HEK293 (cell line): Measurements from ENCODE around the gene MUC5B.

Experiments used
- CTCF ChIA-PET: fragments of 350-600 bp; formaldehyde crosslinking; extraction: SDS; loops from one replicate; lab custom pipeline; 2021; ENCODE audit warnings: antibody characterized with exemption; lab: Yijun Ruan, JAX
- POLR2A ChIA-PET: fragments of 300-600 bp; formaldehyde crosslinking; extraction: SDS; loops from one replicate; lab custom pipeline; 2020; ENCODE audit warnings: antibody characterized with exemption, inconsistent platforms; lab: Yijun Ruan, JAX
- H3K27ac ChIP-seq: fragments of 200-500 bp; sonication (Bioruptor generic); 2 replicates; pipeline ENCODE4 v1.5.1; 2014; ENCODE audit warnings: low read depth, low read length, control low read depth, inconsistent platforms; ENCODE audit errors: extremely low read depth
- H3K36me3 ChIP-seq, 2 experiments: fragments of 200-500 bp in 1 of 2; sonication (Bioruptor generic) in 1 of 2; 1 replicate in 1 of 2; 2 replicates in 1 of 2; pipeline ENCODE4 v1.5.1; 2014 to 2017; ENCODE audit warnings: inconsistent platforms in 2 of 2, low read length in 2 of 2; ENCODE audit not compliant: control insufficient read depth in 2 of 2, insufficient read depth in 1 of 2
- H3K4me1 ChIP-seq: fragments of 200-500 bp; sonication (Bioruptor generic); 2 replicates; pipeline ENCODE4 v1.5.1; 2014; ENCODE audit warnings: mild to moderate bottlenecking, low read length, inconsistent platforms; ENCODE audit not compliant: control insufficient read depth, insufficient read depth
- H3K4me3 ChIP-seq: 2 replicates; pipeline ENCODE4 v1.5.1; 2011; ENCODE audit warnings: low read depth, mild to moderate bottlenecking, control low read depth, low read length, moderate library complexity
- H3K9me3 ChIP-seq: fragments of 200-500 bp; sonication (Bioruptor generic); 2 replicates; pipeline ENCODE4 v1.5.1; 2014; ENCODE audit warnings: low read depth, low read length, inconsistent platforms; ENCODE audit not compliant: control insufficient read depth, insufficient read depth
- FEZF1 ChIP-seq: fragments of 450-650 bp; formaldehyde crosslinking; IDR thresholded peaks from 2 replicates; pipeline ENCODE4 v1.5.1; 2016; ENCODE audit warnings: missing biosample characterization, missing genetic modification characterization
- GLI2 ChIP-seq: fragments of 450-650 bp; formaldehyde crosslinking; IDR thresholded peaks from 2 replicates; pipeline ENCODE4; 2017; ENCODE audit warnings: missing biosample characterization, missing genetic modification characterization, low read depth, borderline replicate concordance
- HOXA7 ChIP-seq: sonication (generic); formaldehyde crosslinking; IDR thresholded peaks from 2 replicates; pipeline ENCODE4 v1.8.1; 2022; ENCODE audit warnings: missing genetic modification reagents, borderline replicate concordance
- MEIS1 ChIP-seq: sonication (generic); formaldehyde crosslinking; IDR thresholded peaks from 2 replicates; pipeline ENCODE4 v1.8.1; 2022; ENCODE audit warnings: missing genetic modification reagents, mild to moderate bottlenecking, borderline replicate concordance
- OSR2 ChIP-seq: fragments of 450-650 bp; formaldehyde crosslinking; IDR thresholded peaks from 2 replicates; pipeline ENCODE4 v1.5.1; 2016; ENCODE audit warnings: missing biosample characterization, missing genetic modification characterization
- PRDM1 ChIP-seq: fragments of 450-650 bp; formaldehyde crosslinking; IDR thresholded peaks from 2 replicates; pipeline ENCODE4; 2016; ENCODE audit warnings: missing biosample characterization, missing genetic modification characterization
- SCRT1 ChIP-seq: fragments of 450-650 bp; formaldehyde crosslinking; IDR thresholded peaks from 2 replicates; pipeline ENCODE4 v1.5.1; 2016; ENCODE audit warnings: missing biosample characterization, missing genetic modification characterization, borderline replicate concordance
- YY1 ChIP-seq: fragments of 450-650 bp; formaldehyde crosslinking; IDR thresholded peaks from 2 replicates; pipeline ENCODE4 v1.5.1; 2018; ENCODE audit warnings: missing biosample characterization, missing genetic modification characterization
- ZBTB21 ChIP-seq: fragments of 450-650 bp; formaldehyde crosslinking; IDR thresholded peaks from 2 replicates; pipeline ENCODE4 v1.5.1; 2017; ENCODE audit warnings: missing biosample characterization, missing genetic modification characterization
- ZNF223 ChIP-seq: fragments of 450-650 bp; formaldehyde crosslinking; IDR thresholded peaks from 2 replicates; pipeline ENCODE4 v1.5.1; 2016; ENCODE audit warnings: missing biosample characterization, missing genetic modification characterization
- ZNF311 ChIP-seq: fragments of 450-650 bp; formaldehyde crosslinking; IDR thresholded peaks from 2 replicates; pipeline ENCODE4 v1.5.1; 2017; ENCODE audit warnings: missing biosample characterization, missing genetic modification characterization, borderline replicate concordance
- ZNF416 ChIP-seq: fragments of 450-650 bp; formaldehyde crosslinking; IDR thresholded peaks from 2 replicates; pipeline ENCODE4 v1.5.1; 2016; ENCODE audit warnings: missing biosample characterization, missing genetic modification characterization
- ZNF510 ChIP-seq: fragments of 450-650 bp; formaldehyde crosslinking; IDR thresholded peaks from 2 replicates; pipeline ENCODE4 v1.5.1; 2018; ENCODE audit warnings: mild to moderate bottlenecking, missing genetic modification characterization, missing biosample characterization; ENCODE audit not compliant: insufficient replicate concordance
- ZNF558 ChIP-seq: fragments of 450-650 bp; formaldehyde crosslinking; IDR thresholded peaks from 2 replicates; pipeline ENCODE4 v1.5.1; 2016; ENCODE audit warnings: missing biosample characterization, missing genetic modification characterization
- TF ChIP-seq, protein P1 (sequence below): fragments of 450-650 bp; formaldehyde crosslinking; IDR thresholded peaks from 2 replicates; pipeline ENCODE4 v1.5.1; 2016; ENCODE audit warnings: missing biosample characterization, missing genetic modification characterization
- TF ChIP-seq, protein P2 (sequence below): fragments of 450-650 bp; formaldehyde crosslinking; IDR thresholded peaks from 2 replicates; pipeline ENCODE4 v1.5.1; 2017; ENCODE audit warnings: missing biosample characterization, missing genetic modification characterization
- TF ChIP-seq, protein P3 (sequence below): fragments of 450-650 bp; formaldehyde crosslinking; IDR thresholded peaks from 2 replicates; pipeline ENCODE4 v1.5.1; 2017; ENCODE audit warnings: missing biosample characterization, missing genetic modification characterization
- TF ChIP-seq, protein P4 (sequence below): fragments of 450-650 bp; formaldehyde crosslinking; IDR thresholded peaks from 2 replicates; pipeline ENCODE4 v1.5.1; 2016; ENCODE audit warnings: missing biosample characterization, missing genetic modification characterization, borderline replicate concordance
- TF ChIP-seq, protein P5 (sequence below): fragments of 450-650 bp; formaldehyde crosslinking; IDR thresholded peaks from 2 replicates; pipeline ENCODE4 v1.5.1; 2016; ENCODE audit warnings: missing biosample characterization, missing genetic modification characterization
- TF ChIP-seq, protein P6 (sequence below): fragments of 450-650 bp; formaldehyde crosslinking; IDR thresholded peaks from 2 replicates; pipeline ENCODE4 v1.5.1; 2017; ENCODE audit warnings: missing biosample characterization, missing genetic modification characterization

MUC5B gene

DNA sequence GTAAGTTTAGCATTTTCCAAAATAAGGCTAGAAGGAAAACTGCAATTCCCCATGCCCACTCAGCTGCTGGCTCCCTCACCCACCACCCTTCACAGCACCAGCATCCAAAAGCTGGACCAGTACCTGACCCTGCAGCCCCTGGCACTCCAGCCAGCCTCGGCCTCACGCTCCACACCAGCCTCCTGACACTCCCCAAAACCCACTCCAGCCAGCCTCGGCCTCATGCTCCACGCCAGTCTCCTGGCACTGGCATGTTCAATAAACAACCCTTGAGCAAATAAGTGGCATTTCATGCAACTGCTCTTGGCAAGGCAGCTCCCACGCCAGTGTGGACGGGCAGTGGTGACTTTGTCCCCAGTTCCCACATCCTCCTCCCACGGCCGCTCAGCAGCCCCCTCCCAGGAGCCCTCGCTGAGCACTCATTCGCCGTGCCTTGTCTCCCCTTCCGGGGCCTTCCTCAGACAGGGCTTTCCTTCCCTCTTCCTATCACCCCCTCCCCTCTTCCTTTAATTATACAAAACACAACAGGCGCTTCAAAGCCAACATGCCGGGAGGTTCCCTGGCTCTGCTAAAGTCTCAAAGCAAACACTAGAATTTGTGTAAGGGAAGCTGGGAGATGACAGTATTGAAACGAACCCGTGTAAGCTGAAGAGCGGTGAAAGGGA is 79.7 kb downstream of the MUC5B start (continued):
- TF ChIP-seq, protein P1, sequence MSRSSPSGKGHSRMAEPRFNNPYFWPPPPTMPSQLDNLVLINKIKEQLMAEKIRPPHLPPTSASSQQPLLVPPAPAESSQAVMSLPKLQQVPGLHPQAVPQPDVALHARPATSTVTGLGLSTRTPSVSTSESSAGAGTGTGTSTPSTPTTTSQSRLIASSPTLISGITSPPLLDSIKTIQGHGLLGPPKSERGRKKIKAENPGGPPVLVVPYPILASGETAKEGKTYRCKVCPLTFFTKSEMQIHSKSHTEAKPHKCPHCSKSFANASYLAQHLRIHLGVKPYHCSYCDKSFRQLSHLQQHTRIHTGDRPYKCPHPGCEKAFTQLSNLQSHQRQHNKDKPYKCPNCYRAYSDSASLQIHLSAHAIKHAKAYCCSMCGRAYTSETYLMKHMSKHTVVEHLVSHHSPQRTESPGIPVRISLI (tag by site-specific recombination): no peak
- TF ChIP-seq ZBTB21 (no peak), YY1 (tag by site-specific recombination) (no peak), MEIS1 (CRISPR knock-in tag) (no peak), PRDM1 (tag by site-specific recombination) (no peak), ZNF510 (tag by site-specific recombination) (no peak), OSR2 (no peak), GLI2 (tag by site-specific recombination) (no peak), ZNF311 (no peak), HOXA7 (no peak)
- TF ChIP-seq, protein P2, sequence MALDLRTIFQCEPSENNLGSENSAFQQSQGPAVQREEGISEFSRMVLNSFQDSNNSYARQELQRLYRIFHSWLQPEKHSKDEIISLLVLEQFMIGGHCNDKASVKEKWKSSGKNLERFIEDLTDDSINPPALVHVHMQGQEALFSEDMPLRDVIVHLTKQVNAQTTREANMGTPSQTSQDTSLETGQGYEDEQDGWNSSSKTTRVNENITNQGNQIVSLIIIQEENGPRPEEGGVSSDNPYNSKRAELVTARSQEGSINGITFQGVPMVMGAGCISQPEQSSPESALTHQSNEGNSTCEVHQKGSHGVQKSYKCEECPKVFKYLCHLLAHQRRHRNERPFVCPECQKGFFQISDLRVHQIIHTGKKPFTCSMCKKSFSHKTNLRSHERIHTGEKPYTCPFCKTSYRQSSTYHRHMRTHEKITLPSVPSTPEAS (tag by site-specific recombination): no peak

DNA sequence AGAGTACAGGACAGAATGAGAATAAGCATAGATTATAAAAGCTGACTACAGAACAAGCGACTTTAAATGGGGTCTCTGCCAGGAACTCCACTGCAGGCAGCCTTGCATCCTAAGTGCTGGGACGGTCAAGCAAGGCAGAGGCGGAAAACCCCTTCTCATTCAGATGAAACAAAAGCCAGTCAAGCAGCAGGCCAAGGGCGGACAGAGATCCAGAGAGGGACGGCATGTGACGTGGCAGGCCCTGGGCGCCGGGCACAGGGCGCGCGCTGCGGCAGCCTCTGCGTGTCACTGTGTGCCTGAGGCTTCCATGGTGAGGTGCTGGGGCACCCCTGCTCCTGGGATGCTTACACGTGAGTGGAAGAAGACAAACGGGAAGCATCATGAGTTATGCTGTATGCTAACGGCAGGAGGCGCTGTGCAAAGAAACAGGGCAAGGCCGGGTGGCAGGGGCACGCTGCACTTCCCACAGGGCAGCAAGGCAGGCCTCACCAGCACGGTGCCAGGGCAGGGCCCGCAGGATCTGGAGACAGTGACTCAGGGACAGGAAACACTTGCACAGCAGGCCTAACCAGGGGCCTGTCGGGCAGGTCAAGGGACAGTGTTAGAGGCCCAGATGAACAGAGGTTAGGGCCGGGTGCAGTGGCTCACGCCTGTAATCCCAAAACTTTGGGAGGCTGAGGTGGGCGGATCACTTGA is 80.4 kb downstream of the MUC5B start:
- TF ChIP-seq ZNF416: no peak
- TF ChIP-seq, protein P3, sequence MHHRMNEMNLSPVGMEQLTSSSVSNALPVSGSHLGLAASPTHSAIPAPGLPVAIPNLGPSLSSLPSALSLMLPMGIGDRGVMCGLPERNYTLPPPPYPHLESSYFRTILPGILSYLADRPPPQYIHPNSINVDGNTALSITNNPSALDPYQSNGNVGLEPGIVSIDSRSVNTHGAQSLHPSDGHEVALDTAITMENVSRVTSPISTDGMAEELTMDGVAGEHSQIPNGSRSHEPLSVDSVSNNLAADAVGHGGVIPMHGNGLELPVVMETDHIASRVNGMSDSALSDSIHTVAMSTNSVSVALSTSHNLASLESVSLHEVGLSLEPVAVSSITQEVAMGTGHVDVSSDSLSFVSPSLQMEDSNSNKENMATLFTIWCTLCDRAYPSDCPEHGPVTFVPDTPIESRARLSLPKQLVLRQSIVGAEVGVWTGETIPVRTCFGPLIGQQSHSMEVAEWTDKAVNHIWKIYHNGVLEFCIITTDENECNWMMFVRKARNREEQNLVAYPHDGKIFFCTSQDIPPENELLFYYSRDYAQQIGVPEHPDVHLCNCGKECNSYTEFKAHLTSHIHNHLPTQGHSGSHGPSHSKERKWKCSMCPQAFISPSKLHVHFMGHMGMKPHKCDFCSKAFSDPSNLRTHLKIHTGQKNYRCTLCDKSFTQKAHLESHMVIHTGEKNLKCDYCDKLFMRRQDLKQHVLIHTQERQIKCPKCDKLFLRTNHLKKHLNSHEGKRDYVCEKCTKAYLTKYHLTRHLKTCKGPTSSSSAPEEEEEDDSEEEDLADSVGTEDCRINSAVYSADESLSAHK: no peak
- TF ChIP-seq ZNF223 (tag by site-specific recombination): no peak
- no peak for TF ChIP-seq ZNF558 (tag by site-specific recombination)
- TF ChIP-seq, protein P4, sequence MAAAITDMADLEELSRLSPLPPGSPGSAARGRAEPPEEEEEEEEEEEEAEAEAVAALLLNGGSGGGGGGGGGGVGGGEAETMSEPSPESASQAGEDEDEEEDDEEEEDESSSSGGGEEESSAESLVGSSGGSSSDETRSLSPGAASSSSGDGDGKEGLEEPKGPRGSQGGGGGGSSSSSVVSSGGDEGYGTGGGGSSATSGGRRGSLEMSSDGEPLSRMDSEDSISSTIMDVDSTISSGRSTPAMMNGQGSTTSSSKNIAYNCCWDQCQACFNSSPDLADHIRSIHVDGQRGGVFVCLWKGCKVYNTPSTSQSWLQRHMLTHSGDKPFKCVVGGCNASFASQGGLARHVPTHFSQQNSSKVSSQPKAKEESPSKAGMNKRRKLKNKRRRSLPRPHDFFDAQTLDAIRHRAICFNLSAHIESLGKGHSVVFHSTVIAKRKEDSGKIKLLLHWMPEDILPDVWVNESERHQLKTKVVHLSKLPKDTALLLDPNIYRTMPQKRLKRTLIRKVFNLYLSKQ (tag by site-specific recombination): no peak
- TF ChIP-seq, protein P5, sequence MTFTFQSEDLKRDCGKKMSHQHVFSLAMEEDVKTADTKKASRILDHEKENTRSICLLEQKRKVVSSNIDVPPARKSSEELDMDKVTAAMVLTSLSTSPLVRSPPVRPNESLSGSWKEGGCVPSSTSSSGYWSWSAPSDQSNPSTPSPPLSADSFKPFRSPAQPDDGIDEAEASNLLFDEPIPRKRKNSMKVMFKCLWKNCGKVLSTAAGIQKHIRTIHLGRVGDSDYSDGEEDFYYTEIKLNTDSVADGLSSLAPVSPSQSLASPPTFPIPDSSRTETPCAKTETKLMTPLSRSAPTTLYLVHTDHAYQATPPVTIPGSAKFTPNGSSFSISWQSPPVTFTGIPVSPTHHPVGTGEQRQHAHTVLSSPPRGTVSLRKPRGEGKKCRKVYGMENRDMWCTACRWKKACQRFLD (tag by site-specific recombination): no peak
- TF ChIP-seq ZNF510 (tag by site-specific recombination): no peak
- TF ChIP-seq FEZF1 (tag by site-specific recombination): no peak
- TF ChIP-seq, protein P6, sequence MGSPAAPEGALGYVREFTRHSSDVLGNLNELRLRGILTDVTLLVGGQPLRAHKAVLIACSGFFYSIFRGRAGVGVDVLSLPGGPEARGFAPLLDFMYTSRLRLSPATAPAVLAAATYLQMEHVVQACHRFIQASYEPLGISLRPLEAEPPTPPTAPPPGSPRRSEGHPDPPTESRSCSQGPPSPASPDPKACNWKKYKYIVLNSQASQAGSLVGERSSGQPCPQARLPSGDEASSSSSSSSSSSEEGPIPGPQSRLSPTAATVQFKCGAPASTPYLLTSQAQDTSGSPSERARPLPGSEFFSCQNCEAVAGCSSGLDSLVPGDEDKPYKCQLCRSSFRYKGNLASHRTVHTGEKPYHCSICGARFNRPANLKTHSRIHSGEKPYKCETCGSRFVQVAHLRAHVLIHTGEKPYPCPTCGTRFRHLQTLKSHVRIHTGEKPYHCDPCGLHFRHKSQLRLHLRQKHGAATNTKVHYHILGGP: no peak
- no peak for TF ChIP-seq SCRT1 (tag by site-specific recombination)
- H3K4me1 ChIP-seq: no peaks in the 10 kb centered on the region
- no peak overlapping the region for H3K4me3 ChIP-seq
- H3K27ac ChIP-seq: no peak overlapping the region
- ChIA-PET POLR2A (no interaction called here), CTCF (no interaction called here)
- peaks cover 0 to 47% of the 10 kb centered on the region in 2 experiments; a peak in 1 of 3 replicates for H3K36me3 ChIP-seq
- no peaks in the 10 kb centered on the region for H3K9me3 ChIP-seq
